Activated CD4-positive, alpha-beta memory T cell treated with anti-CD3 and anti-CD28 coated beads, Interleukin-2, amount 10 ng/mL, durations not matched to agents 7 days and 5 days (primary cell): Measurements from ENCODE around the gene ZFPM1. TPM values are rescaled to one million over a fixed set of nuclear protein-coding genes. Genes with fewer than 3 reads are reported as not detected.

ENCODE experiments used
- CTCF ChIA-PET: fragments of 350-600 bp; sonication (Branson Sonifier 250); formaldehyde crosslinking; loops from one replicate; lab custom pipeline; 2021; ENCODE audit warnings: antibody characterized with exemption, inconsistent platforms; lab: Charles Lee
- POLR2A ChIA-PET: fragments of 350-600 bp; sonication (Branson Sonifier 250); formaldehyde crosslinking; loops from one replicate; lab custom pipeline; 2021; ENCODE audit warnings: antibody characterized with exemption; lab: Charles Lee
- DNase-seq: peaks from one replicate; pipeline ENCODE4 v3.0.0-alpha.2; 2020
- H3K27ac Mint-ChIP-seq: one replicate; pipeline ENCODE4 v1.8.0; 2021; ENCODE audit warnings: mild to moderate bottlenecking, mixed read lengths
- H3K27me3 Mint-ChIP-seq: one replicate; pipeline ENCODE4 v1.8.0; 2021; ENCODE audit warnings: mixed read lengths
- H3K36me3 Mint-ChIP-seq: one replicate; pipeline ENCODE4 v1.8.0; 2021; ENCODE audit warnings: low read depth, mixed read lengths
- H3K4me1 Mint-ChIP-seq: one replicate; pipeline ENCODE4 v1.8.0; 2021; ENCODE audit warnings: mixed read lengths
- H3K4me3 Mint-ChIP-seq: one replicate; pipeline ENCODE4 v1.8.0; 2021; ENCODE audit warnings: mild to moderate bottlenecking, mixed read lengths
- H3K9me3 Mint-ChIP-seq: one replicate; pipeline ENCODE4 v1.8.0; 2021; ENCODE audit warnings: mixed read lengths
- total RNA-seq, 2 experiments: library from RNA; stranded (reverse); gene quantifications; one replicate each; pipeline ENCODE4 v1.2.3, GENCODE V29; 2021

ZFPM1 gene
- total RNA-seq, 2 experiments from 2014 or later = 15.4 to 15.7 TPM

GRCh38 chr16:88422733-88423447 is 30.2 kb upstream of the ZFPM1 start:
- no peaks in the 10 kb centered on the region for H3K27me3 Mint-ChIP-seq
- POLR2A ChIA-PET = no interaction called here
- H3K4me1 Mint-ChIP-seq = no peaks in the 10 kb centered on the region
- H3K36me3 Mint-ChIP-seq = no peaks in the 10 kb centered on the region
- CTCF ChIA-PET = no interaction called here
- DNase-seq = no peak
- H3K27ac Mint-ChIP-seq = no peak overlapping the region
- H3K4me3 Mint-ChIP-seq = no peak overlapping the region
- H3K9me3 Mint-ChIP-seq = no peaks in the 10 kb centered on the region

DNA sequence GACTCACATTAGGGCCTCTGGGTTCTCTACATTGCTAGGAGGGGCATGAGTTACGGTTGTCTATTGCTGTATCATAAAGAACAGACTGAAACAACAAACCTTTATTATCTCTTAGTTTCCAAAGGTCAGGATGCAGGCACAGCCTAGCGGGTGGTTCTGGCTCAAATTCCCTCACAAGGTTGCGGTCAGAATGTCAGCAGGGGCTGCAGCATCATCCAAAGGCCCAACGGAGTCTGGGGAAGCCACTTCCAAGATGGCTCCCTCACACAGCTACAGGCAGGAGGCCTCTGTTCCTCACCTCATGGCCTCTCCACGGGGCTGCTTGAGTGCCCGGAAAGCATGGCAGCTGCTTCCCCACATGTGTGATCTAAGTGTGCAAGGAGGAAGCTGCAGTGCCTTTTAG is 29.6 kb upstream of the ZFPM1 start:
- Mint-ChIP-seq H3K9me3 (no peaks in the 10 kb centered on the region), H3K4me1 (no peaks in the 10 kb centered on the region), H3K27ac (no peak overlapping the region), H3K27me3 (no peaks in the 10 kb centered on the region), H3K36me3 (no peaks in the 10 kb centered on the region), H3K4me3 (no peak overlapping the region)
- ChIA-PET CTCF (no interaction called here), POLR2A (no interaction called here)
- no peak for DNase-seq

- H3K36me3 Mint-ChIP-seq = no peaks in the 10 kb centered on the region
- peaks cover under 1% of the 10 kb centered on the region for H3K27me3 Mint-ChIP-seq
- H3K9me3 Mint-ChIP-seq = no peaks in the 10 kb centered on the region
- ChIA-PET POLR2A (no interaction called here), CTCF (no interaction called here)
- no peak overlapping the region for H3K4me3 Mint-ChIP-seq
- H3K4me1 Mint-ChIP-seq = peaks cover under 1% of the 10 kb centered on the region
- H3K27ac Mint-ChIP-seq = no peak overlapping the region
- DNase-seq = no peak
Observed at GRCh38 chr16:88424587-88425235, 28.4 kb upstream of the ZFPM1 start.

GRCh38 chr16:88426018-88426417 is 27.1 kb upstream of the ZFPM1 start:
- H3K27me3 Mint-ChIP-seq = peaks cover 2% of the 10 kb centered on the region
- no peak overlapping the region for H3K27ac Mint-ChIP-seq
- H3K4me1 Mint-ChIP-seq = peaks cover 3% of the 10 kb centered on the region
- ChIA-PET POLR2A (no interaction called here), CTCF (no interaction called here)
- no peaks in the 10 kb centered on the region for H3K36me3 Mint-ChIP-seq
- DNase-seq = no peak
- H3K4me3 Mint-ChIP-seq = no peak overlapping the region
- H3K9me3 Mint-ChIP-seq = no peaks in the 10 kb centered on the region

DNA sequence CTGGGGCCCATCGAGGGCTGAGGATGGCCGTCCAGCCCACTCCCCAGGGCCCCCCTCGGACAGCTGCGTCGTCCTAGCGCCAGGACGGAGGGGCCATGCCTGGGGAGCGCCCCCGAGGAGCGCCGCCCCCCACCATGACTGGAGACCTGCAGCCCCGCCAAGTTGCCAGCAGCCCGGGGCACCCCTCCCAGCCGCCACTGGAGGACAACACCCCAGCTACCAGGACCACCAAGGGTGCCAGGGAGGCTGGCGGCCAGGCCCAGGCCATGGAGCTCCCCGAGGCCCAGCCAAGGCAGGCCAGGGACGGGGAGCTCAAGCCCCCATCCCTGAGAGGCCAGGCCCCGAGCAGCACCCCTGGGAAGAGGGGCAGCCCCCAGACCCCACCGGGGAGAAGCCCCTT is 25.7 kb upstream of the ZFPM1 start:
- no peaks in the 10 kb centered on the region for H3K36me3 Mint-ChIP-seq
- peaks cover 7% of the 10 kb centered on the region for H3K4me1 Mint-ChIP-seq
- H3K27me3 Mint-ChIP-seq = peaks cover 8% of the 10 kb centered on the region
- H3K9me3 Mint-ChIP-seq = no peaks in the 10 kb centered on the region
- DNase-seq = no peak
- CTCF ChIA-PET = no interaction called here
- H3K4me3 Mint-ChIP-seq = no peak overlapping the region
- H3K27ac Mint-ChIP-seq = no peak overlapping the region
- POLR2A ChIA-PET = no interaction called here

DNA sequence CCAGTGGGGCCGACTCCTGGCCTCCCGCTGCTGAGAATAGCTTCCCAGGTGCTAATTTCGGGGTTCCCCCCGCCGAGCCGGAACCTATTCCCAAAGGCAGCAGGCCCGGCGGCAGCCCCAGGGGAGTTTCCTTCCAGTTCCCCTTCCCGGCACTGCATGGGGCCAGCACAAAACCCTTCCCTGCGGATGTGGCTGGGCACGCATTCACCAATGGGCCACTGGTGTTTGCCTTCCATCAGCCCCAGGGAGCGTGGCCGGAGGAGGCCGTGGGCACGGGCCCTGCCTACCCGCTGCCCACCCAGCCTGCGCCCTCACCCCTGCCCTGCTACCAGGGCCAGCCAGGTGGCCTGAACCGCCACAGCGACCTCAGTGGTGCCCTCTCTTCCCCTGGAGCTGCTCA is 24.9 kb upstream of the ZFPM1 start:
- no peak for DNase-seq
- H3K4me1 Mint-ChIP-seq = peaks cover 7% of the 10 kb centered on the region
- H3K36me3 Mint-ChIP-seq = no peaks in the 10 kb centered on the region
- ChIA-PET CTCF (no interaction called here), POLR2A (no interaction called here)
- peaks cover 8% of the 10 kb centered on the region for H3K27me3 Mint-ChIP-seq
- no peak overlapping the region for H3K27ac Mint-ChIP-seq
- no peaks in the 10 kb centered on the region for H3K9me3 Mint-ChIP-seq
- no peak overlapping the region for H3K4me3 Mint-ChIP-seq

DNA sequence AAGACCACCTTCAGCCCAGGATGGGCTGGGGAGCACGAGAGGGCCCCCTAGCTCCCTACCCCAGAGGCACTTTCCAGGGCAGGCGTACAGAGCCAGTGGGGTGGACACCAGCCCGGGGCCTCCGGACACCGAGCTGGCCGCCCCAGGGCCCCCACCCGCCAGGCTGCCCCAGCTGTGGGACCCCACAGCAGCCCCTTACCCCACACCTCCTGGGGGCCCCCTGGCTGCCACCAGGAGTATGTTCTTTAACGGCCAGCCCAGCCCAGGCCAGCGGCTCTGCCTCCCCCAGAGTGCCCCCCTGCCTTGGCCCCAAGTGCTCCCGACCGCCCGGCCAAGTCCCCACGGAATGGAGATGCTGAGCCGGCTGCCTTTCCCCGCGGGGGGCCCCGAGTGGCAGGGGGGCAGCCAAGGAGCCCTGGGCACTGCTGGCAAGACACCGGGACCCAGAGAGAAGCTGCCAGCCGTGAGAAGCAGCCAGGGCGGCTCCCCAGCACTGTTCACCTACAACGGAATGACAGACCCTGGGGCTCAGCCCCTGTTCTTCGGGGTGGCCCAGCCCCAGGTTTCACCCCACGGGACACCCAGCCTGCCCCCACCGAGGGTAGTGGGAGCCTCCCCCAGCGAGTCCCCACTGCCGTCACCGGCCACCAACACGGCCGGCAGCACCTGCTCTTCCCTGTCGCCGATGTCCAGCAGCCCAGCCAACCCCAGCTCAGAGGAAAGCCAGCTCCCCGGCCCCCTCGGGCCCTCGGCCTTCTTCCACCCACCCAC is 24.3 kb upstream of the ZFPM1 start:
- Mint-ChIP-seq H3K27me3 (peaks cover 8% of the 10 kb centered on the region), H3K9me3 (no peaks in the 10 kb centered on the region), H3K4me3 (no peak overlapping the region), H3K4me1 (peaks cover 7% of the 10 kb centered on the region), H3K36me3 (no peaks in the 10 kb centered on the region), H3K27ac (no peak overlapping the region)
- ChIA-PET POLR2A (no interaction called here), CTCF (no interaction called here)
- no peak for DNase-seq

GRCh38 chr16:88429387-88430184 is 23.5 kb upstream of the ZFPM1 start:
- POLR2A ChIA-PET = interaction anchor here (0.7 to 1.1 kb wide), 3 partner anchors 14 to 473 kb away, joined by 3 to 4 read pairs (median 3); no protein-coding TSS in a partner anchor
- Mint-ChIP-seq H3K4me1 (peaks cover 7% of the 10 kb centered on the region), H3K27me3 (peaks cover 8% of the 10 kb centered on the region), H3K27ac (no peak overlapping the region), H3K4me3 (peak overlapping the region; percentile 41), H3K36me3 (no peaks in the 10 kb centered on the region), H3K9me3 (no peaks in the 10 kb centered on the region)
- CTCF ChIA-PET = interaction anchor here (0.9 kb wide), 1 partner anchor 23 kb away, joined by 3 read pairs; the partner anchor contains the start of gene ZFPM1
- no peak for DNase-seq

- peak overlapping the region; percentile 41 for H3K4me3 Mint-ChIP-seq
- no peak for DNase-seq
- peaks cover 8% of the 10 kb centered on the region for H3K27me3 Mint-ChIP-seq
- peaks cover 7% of the 10 kb centered on the region for H3K4me1 Mint-ChIP-seq
- H3K36me3 Mint-ChIP-seq = no peaks in the 10 kb centered on the region
- H3K27ac Mint-ChIP-seq = no peak overlapping the region
- ChIA-PET CTCF (interaction anchor here (0.7 to 1.0 kb wide), 4 partner anchors 22 to 445 kb away, joined by 3 to 4 read pairs (median 3); partner anchors contain the start of gene ZFPM1), POLR2A (interaction anchor here (0.7 to 1.1 kb wide), 3 partner anchors 15 to 474 kb away, joined by 3 to 4 read pairs (median 3); no protein-coding TSS in a partner anchor)
- H3K9me3 Mint-ChIP-seq = no peaks in the 10 kb centered on the region
Observed at GRCh38 chr16:88430185-88430523, 22.9 kb upstream of the ZFPM1 start.

- H3K9me3 Mint-ChIP-seq = no peaks in the 10 kb centered on the region
- H3K36me3 Mint-ChIP-seq = no peaks in the 10 kb centered on the region
- no peak overlapping the region for H3K27ac Mint-ChIP-seq
- peaks cover 7% of the 10 kb centered on the region for H3K4me1 Mint-ChIP-seq
- peaks cover 8% of the 10 kb centered on the region for H3K27me3 Mint-ChIP-seq
- POLR2A ChIA-PET = interaction anchor here (0.7 to 1.1 kb wide), 3 partner anchors 16 to 474 kb away, joined by 3 to 4 read pairs (median 3); no protein-coding TSS in a partner anchor
- H3K4me3 Mint-ChIP-seq = peak overlapping the region; percentile 24
- peak; percentile 38 for DNase-seq
- CTCF ChIA-PET = interaction anchor here (0.7 to 1.0 kb wide), 4 partner anchors 22 to 445 kb away, joined by 3 to 4 read pairs (median 3); partner anchors contain the start of gene ZFPM1
Observed at GRCh38 chr16:88430524-88431446, 22.3 kb upstream of the ZFPM1 start.

DNA sequence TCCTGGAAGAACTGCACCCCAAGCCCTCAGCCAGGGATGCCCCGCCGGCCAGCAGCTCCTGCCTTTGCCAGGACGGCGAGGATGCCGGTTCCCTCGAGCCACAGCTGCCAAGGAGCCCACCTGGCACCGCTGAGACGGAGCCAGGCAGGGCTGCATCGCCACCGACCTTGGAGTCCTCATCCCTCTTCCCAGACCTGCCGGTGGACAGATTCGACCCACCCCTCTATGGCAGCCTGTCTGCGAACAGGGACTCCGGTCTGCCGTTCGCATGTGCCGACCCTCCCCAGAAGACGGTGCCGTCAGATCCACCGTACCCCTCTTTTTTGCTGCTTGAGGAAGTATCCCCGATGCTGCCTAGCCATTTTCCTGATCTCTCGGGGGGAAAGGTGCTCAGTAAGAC is 21.4 kb upstream of the ZFPM1 start:
- DNase-seq = no peak
- ChIA-PET POLR2A (no interaction called here), CTCF (no interaction called here)
- Mint-ChIP-seq H3K36me3 (no peaks in the 10 kb centered on the region), H3K4me1 (peaks cover 7% of the 10 kb centered on the region), H3K27ac (no peak overlapping the region), H3K27me3 (peaks cover 8% of the 10 kb centered on the region), H3K9me3 (no peaks in the 10 kb centered on the region), H3K4me3 (no peak overlapping the region)

DNA sequence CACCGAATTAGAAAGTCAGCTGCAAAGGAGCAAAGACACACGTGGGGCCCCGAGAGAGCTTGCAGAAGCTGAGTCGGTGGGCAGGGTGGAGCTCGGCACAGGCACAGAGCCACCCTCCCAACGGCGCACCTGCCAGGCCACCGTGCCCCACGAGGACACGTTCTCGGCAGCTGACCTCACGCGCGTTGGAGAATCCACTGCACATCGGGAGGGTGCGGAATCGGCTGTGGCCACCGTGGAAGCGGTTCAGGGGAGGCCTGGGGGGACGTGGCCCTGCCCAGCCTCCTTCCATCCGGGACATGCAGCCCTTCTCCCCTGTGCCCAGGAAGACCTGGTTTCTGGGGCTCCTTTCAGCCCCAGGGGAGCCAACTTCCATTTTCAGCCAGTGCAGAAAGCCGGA is 20.9 kb upstream of the ZFPM1 start:
- POLR2A ChIA-PET = no interaction called here
- Mint-ChIP-seq H3K27ac (no peak overlapping the region), H3K9me3 (no peaks in the 10 kb centered on the region), H3K4me1 (peaks cover 7% of the 10 kb centered on the region), H3K36me3 (no peaks in the 10 kb centered on the region), H3K4me3 (no peak overlapping the region), H3K27me3 (peaks cover 8% of the 10 kb centered on the region)
- CTCF ChIA-PET = no interaction called here
- DNase-seq = no peak
